K562 (cell line): Measurements from ENCODE around the gene GPATCH4. TPM values are rescaled to one million over a fixed set of nuclear protein-coding genes. Genes with fewer than 3 reads are reported as not detected.

Experiments used
- E2F6 ChIP-seq, 2 experiments: IDR thresholded peaks; 2 replicates each; pipeline ENCODE4 v1.6.1; 2011; ENCODE audit warnings: borderline replicate concordance in 1 of 2, control low read depth in 1 of 2, low read depth in 1 of 2, low read length in 1 of 2, mild to moderate bottlenecking in 1 of 2, mixed read lengths in 1 of 2, moderate library complexity in 1 of 2; ENCODE audit not compliant: insufficient read depth in 1 of 2, insufficient read length in 1 of 2, poor library complexity in 1 of 2, severe bottlenecking in 1 of 2; ENCODE audit errors: extremely low read depth in 1 of 2
- GATA2 ChIP-seq: sonication (generic); formaldehyde crosslinking; IDR thresholded peaks from 2 replicates; pipeline ENCODE4 v1.4.0; 2020; ENCODE audit warnings: mild to moderate bottlenecking, missing genetic modification reagents
- HNRNPUL1 ChIP-seq: fragments of 200-400 bp; formaldehyde crosslinking; IDR thresholded peaks from 2 replicates; pipeline ENCODE4 v1.6.1; 2017; ENCODE audit warnings: low read length
- JUN ChIP-seq, 2 experiments: sonication (generic) in 1 of 2; formaldehyde crosslinking in 1 of 2; IDR thresholded peaks; 2 replicates each; pipeline versions ENCODE4 v1.6.1 to v1.8.0; 2012 to 2022; ENCODE audit warnings: borderline replicate concordance in 2 of 2, mild to moderate bottlenecking in 2 of 2, improper control_type of control experiment in 1 of 2, low read depth in 1 of 2, low read length in 1 of 2, missing genetic modification reagents in 1 of 2
- KLF10 ChIP-seq: fragments of 250-450 bp; sonication (Bioruptor Pico); IDR thresholded peaks from 2 replicates; pipeline ENCODE4 v1.6.1; 2021; ENCODE audit warnings: matching md5 sums
- KLF6 ChIP-seq: fragments of 250-450 bp; sonication (Bioruptor Pico); IDR thresholded peaks from 2 replicates; pipeline ENCODE4 v1.4.0; 2020; ENCODE audit warnings: mild to moderate bottlenecking, moderate library complexity, borderline replicate concordance
- PHTF2 ChIP-seq: fragments of 250-450 bp; sonication (Bioruptor Pico); IDR thresholded peaks from 2 replicates; pipeline ENCODE4 v1.5.0; 2021; ENCODE audit warnings: mild to moderate bottlenecking
- POLR2A ChIP-seq: fragments of 450-650 bp; conservative IDR thresholded peaks from 2 replicates; pipeline ENCODE4 v1.6.1; 2016
- SMC3 ChIP-seq: conservative IDR thresholded peaks from 2 replicates; pipeline ENCODE4 v1.6.1; 2011; ENCODE audit warnings: low read depth, low read length, improper control_type of control experiment; ENCODE audit not compliant: insufficient read depth
- ZFP30 ChIP-seq: fragments of 250-450 bp; sonication (Bioruptor Pico); IDR thresholded peaks from 2 replicates; pipeline ENCODE4 v1.8.0; 2022; ENCODE audit warnings: moderate library complexity, mild to moderate bottlenecking, inconsistent platforms, borderline replicate concordance
- ZFP36 ChIP-seq: fragments of 150-350 bp; IDR thresholded peaks from 2 replicates; pipeline ENCODE4 v1.6.1; 2018; ENCODE audit warnings: low read length, low read depth; ENCODE audit not compliant: partially characterized antibody
- ZNF165 ChIP-seq: fragments of 250-450 bp; sonication (Bioruptor Pico); IDR thresholded peaks from 2 replicates; pipeline ENCODE4 v1.4.0; 2020; ENCODE audit warnings: borderline replicate concordance
- ZNF239 ChIP-seq: fragments of 250-450 bp; sonication (Bioruptor Pico); IDR thresholded peaks from 2 replicates; pipeline ENCODE4 v1.4.0; 2020; ENCODE audit warnings: mild to moderate bottlenecking
- ZNF639 ChIP-seq, 2 experiments: fragments of 200-800 bp in 1 of 2; sonication (Bioruptor generic) in 1 of 2; sonication (generic) in 1 of 2; formaldehyde crosslinking in 1 of 2; IDR thresholded peaks in 1 of 2; conservative IDR thresholded peaks in 1 of 2; 2 replicates each; pipeline versions ENCODE4 v1.5.0 to v1.6.1; 2016 to 2020; ENCODE audit warnings: missing compliant biosample characterization in 1 of 2, missing genetic modification characterization in 1 of 2, missing genetic modification reagents in 1 of 2
- polyA plus RNA-seq, 8 experiments: library from polyadenylated mRNA; depleted of rRNA in 4 of 8; stranded (reverse) in 5 of 8; unstranded in 3 of 8; fragments of >200 nt; fragmentation: Nextera tagmentation in 2 of 8; fragmentation: Illumina TruSeq in 1 of 8; extraction: Ambion mirVana in 2 of 8; extraction: Trizol in 1 of 8; gene quantifications; 2 replicates each; pipeline versions ENCODE4 v1.2.1 to v1.2.3, GENCODE V29; 2011 to 2014; ENCODE audit warnings: inconsistent platforms in 1 of 8, missing spikeins in 1 of 8
- total RNA-seq, 7 experiments: library from RNA; depleted of rRNA in 6 of 7; stranded (reverse); fragments of >200 nt in 6 of 7; fragmentation: Illumina TruSeq in 2 of 7; extraction: Trizol in 2 of 7; gene quantifications; 2 replicates each; pipeline versions ENCODE4 v1.2.1 to v1.2.3, GENCODE V29; 2011 to 2021; ENCODE audit warnings: low replicate concordance in 1 of 7
- TF ChIP-seq, protein P1 (sequence below), 2 experiments: fragments of 450-650 bp in 1 of 2; IDR thresholded peaks; 2 replicates each; pipeline ENCODE4 v1.6.1; 2011 to 2017; ENCODE audit warnings: low read depth in 2 of 2, antibody characterized with exemption in 1 of 2, borderline replicate concordance in 1 of 2, low read length in 1 of 2, mild to moderate bottlenecking in 1 of 2, mixed read lengths in 1 of 2; ENCODE audit not compliant: control insufficient read depth in 1 of 2
- TF ChIP-seq, protein P2 (sequence below), 2 experiments: IDR thresholded peaks in 1 of 2; conservative IDR thresholded peaks in 1 of 2; 2 replicates each; pipeline ENCODE4 v1.6.1; 2016; ENCODE audit warnings: low read depth in 2 of 2, mild to moderate bottlenecking in 1 of 2, missing compliant biosample characterization in 1 of 2, missing genetic modification characterization in 1 of 2, moderate library complexity in 1 of 2

The GPATCH4 gene
- total and polyA plus RNA-seq, 9 of the 15 experiments (the other 6 are each of a cell fraction or from before 2014, with no cell fraction given) = 43.7 to 105 (median 76.5) TPM

GRCh38 chr1:156571919-156572662 lies 29.2 kb downstream of the GPATCH4 start, which contains the start of gene IQGAP3 (continued):
- TF ChIP-seq, protein P1, sequence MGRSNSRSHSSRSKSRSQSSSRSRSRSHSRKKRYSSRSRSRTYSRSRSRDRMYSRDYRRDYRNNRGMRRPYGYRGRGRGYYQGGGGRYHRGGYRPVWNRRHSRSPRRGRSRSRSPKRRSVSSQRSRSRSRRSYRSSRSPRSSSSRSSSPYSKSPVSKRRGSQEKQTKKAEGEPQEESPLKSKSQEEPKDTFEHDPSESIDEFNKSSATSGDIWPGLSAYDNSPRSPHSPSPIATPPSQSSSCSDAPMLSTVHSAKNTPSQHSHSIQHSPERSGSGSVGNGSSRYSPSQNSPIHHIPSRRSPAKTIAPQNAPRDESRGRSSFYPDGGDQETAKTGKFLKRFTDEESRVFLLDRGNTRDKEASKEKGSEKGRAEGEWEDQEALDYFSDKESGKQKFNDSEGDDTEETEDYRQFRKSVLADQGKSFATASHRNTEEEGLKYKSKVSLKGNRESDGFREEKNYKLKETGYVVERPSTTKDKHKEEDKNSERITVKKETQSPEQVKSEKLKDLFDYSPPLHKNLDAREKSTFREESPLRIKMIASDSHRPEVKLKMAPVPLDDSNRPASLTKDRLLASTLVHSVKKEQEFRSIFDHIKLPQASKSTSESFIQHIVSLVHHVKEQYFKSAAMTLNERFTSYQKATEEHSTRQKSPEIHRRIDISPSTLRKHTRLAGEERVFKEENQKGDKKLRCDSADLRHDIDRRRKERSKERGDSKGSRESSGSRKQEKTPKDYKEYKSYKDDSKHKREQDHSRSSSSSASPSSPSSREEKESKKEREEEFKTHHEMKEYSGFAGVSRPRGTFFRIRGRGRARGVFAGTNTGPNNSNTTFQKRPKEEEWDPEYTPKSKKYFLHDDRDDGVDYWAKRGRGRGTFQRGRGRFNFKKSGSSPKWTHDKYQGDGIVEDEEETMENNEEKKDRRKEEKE (IDR thresholded peaks at IDR 0.05; ENCODE audit: borderline replicate concordance in 1 of 2, control insufficient read depth in 1 of 2, low read depth in 2 of 2, low read length in 1 of 2) = no peak
- TF ChIP-seq ZNF639 (CRISPR knock-in tag; conservative IDR thresholded peaks at IDR 0.05 in 1 of 2, IDR thresholded peaks at IDR 0.05 in 1 of 2) = no peak
- peak; percentile 71 for TF ChIP-seq POLR2A
- TF ChIP-seq SMC3 = no peak
- TF ChIP-seq ZFP36 = no peak
- TF ChIP-seq JUN (IDR thresholded peaks at IDR 0.05; ENCODE audit: borderline replicate concordance, low read depth, low read length) = 0 out of 2 replicates have a peak, but pooled peaks have one; percentile 34
- no peak for TF ChIP-seq JUN (CRISPR knock-in tag; IDR thresholded peaks at IDR 0.05; ENCODE audit: borderline replicate concordance)
- TF ChIP-seq HNRNPUL1 = no peak
- TF ChIP-seq GATA2 (CRISPR knock-in tag) = no peak
- no peak for TF ChIP-seq ZNF165 (CRISPR knock-in tag)
- TF ChIP-seq PHTF2 (CRISPR knock-in tag) = no peak
- TF ChIP-seq KLF6 = peak; percentile 84; the same call in 1 of the 2 replicates
- peak; percentile 40 to 71 for TF ChIP-seq E2F6 (IDR thresholded peaks at IDR 0.05; ENCODE audit: borderline replicate concordance in 1 of 2, extremely low read depth in 1 of 2, insufficient read depth in 1 of 2, insufficient read length in 1 of 2, low read depth in 1 of 2, low read length in 1 of 2, poor library complexity in 1 of 2, severe bottlenecking in 1 of 2)
- TF ChIP-seq ZNF239 = no peak
- no peak for TF ChIP-seq KLF10 (CRISPR knock-in tag)
- TF ChIP-seq, protein P2, sequence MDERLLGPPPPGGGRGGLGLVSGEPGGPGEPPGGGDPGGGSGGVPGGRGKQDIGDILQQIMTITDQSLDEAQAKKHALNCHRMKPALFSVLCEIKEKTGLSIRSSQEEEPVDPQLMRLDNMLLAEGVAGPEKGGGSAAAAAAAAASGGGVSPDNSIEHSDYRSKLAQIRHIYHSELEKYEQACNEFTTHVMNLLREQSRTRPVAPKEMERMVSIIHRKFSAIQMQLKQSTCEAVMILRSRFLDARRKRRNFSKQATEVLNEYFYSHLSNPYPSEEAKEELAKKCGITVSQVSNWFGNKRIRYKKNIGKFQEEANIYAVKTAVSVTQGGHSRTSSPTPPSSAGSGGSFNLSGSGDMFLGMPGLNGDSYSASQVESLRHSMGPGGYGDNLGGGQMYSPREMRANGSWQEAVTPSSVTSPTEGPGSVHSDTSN (CRISPR knock-in tag; IDR thresholded peaks at IDR 0.05; ENCODE audit: low read depth) = no peak
- TF ChIP-seq, protein P2 (tag; conservative IDR thresholded peaks at IDR 0.05; ENCODE audit: low read depth) = no peak
- TF ChIP-seq ZFP30 = no peak
